HG03103 (cell line): ENCODE measurements around the gene SPATA33.

Source experiments
- ATAC-seq: cut with Tn5 transposase; IDR thresholded peaks from one replicate; pipeline ENCODE4 v1.9.1; 2021; ENCODE audit warnings: low read depth; ENCODE audit not compliant: unreplicated experiment

The SPATA33 gene

DNA sequence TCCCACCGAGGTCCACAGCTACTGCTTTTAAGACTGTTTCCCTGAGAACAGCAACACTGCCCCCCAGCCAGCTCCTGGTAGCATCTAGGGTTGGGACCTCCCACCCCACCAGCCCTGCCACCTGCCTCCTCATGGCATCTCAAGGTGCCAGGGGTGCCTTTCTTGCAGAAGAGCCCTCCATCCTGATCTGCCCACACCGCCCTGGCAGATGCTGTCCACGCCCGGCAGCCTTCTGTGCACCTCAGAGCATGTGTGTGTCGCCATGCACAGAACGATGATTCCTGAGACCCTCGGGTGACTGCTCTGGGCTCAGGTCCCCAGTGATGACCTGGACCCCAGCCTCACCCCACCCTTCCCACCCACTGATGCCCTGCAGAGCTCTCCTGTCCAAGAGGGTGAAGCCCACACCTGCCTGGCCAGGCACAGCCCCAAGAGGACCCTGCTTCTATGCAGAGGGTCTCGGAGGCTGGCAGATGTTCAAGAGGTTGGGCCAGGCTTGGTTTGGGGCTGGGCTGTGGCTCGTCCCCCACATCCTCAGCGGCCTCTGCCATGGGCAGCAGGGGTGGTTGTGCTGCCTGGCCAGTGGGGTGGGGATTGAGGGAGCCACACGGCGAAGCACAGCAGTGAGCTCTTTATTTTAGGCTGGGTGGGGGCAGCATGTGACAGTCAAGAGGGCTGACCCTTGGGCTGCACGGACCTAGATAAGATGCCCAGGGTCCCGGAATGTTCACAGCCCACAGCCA lies 49.1 kb downstream of the SPATA33 start:
- ATAC-seq = no peak

DNA sequence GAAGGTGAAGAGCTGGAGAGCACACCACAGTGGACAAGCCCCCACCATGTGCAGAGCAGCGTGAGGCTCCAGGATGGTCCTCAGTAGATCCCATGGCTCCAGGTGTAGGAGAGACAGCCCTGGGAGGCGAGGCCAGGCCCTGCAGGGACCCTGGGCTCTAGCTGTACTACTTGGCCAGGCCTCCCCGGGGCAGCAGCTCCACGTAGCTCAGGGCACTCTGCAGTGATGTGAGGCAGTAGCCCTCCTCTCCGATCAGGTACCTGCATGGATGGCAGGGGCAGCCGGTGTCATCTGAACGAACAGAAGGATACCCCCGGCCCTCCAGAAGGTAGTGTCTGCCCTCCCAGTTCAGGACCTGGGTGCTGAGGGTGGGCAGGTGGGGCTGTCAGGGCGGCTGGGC lies 50.1 kb downstream of the SPATA33 start:
- ATAC-seq = no peak

DNA sequence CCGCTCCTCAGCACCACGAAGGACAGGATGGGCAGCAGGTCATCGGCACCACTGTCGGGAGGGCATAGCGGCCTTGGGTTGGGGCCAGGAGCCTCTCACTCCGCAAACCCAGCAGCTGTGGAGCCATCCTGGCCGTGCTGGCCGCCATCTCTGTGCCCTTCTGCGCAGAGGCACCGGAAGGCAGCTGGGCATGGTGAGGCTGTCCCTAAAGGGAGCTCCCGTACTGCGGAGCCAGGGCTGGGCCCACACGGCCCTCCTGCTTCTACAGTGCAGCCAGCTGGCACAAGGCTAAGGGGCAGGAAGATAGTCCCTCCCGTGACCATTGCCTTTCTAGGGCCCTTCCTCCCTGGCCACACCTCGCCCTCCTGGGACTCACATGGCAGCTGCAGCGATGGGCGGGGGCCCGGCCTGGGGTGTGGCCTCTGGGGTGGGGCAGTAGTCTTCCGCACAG lies 50.9 kb downstream of the SPATA33 start:
- no peak for ATAC-seq

DNA sequence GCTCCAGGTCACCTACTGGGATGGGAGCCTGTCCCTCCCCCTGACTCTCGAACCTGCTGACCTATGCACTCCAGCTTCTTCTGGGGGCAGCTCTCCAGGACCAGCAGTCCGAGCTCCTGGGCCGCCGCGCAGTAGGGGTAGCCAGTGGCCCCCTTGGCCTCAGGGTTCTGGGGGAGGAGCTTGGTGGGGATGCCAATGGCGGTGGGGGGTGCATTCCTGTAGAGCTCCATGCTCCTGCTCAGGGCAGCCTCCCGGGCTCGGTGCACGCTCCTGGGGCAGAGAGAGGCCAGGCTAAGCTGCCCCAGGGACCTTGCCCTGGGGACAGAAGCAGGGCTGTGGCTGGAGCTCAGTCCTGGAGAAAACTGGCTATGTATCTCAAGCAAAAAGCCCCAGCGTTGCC lies 51.5 kb downstream of the SPATA33 start:
- ATAC-seq = no peak

DNA sequence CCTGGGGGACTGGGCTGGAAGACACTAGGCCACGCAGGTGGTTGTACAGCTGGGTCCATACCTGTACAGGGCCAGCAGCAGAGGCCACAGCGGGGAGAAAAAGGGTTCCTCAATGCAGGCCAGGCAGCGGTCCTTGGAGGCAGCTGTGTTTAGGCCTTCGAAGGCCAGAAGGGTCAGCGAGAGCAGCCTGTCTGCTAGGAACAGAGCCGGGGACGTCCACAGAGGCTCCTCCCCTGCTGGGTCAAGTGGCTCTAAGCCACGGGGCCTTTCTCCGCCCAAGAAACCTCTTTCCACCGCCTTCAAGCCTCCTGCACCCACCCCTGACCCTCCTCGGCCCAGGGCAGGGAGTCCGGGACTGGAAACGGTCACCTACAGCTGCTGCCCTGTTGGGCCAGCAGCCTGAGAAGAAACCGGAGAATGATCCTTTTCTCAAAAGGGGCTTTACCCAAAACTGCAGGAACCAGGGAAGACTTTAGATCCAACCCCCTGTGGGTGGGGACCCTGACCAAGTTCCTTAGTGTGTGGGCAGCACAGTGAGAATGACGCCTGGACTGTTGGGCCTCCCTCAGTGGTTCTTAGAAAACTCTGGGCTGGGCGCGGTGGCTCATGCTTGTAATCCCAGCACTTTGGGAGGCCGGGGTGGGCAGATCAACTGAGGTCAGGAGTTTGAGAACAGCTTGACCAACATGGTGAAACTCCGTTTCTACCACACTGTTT lies 52.2 kb downstream of the SPATA33 start:
- ATAC-seq = no peak

DNA sequence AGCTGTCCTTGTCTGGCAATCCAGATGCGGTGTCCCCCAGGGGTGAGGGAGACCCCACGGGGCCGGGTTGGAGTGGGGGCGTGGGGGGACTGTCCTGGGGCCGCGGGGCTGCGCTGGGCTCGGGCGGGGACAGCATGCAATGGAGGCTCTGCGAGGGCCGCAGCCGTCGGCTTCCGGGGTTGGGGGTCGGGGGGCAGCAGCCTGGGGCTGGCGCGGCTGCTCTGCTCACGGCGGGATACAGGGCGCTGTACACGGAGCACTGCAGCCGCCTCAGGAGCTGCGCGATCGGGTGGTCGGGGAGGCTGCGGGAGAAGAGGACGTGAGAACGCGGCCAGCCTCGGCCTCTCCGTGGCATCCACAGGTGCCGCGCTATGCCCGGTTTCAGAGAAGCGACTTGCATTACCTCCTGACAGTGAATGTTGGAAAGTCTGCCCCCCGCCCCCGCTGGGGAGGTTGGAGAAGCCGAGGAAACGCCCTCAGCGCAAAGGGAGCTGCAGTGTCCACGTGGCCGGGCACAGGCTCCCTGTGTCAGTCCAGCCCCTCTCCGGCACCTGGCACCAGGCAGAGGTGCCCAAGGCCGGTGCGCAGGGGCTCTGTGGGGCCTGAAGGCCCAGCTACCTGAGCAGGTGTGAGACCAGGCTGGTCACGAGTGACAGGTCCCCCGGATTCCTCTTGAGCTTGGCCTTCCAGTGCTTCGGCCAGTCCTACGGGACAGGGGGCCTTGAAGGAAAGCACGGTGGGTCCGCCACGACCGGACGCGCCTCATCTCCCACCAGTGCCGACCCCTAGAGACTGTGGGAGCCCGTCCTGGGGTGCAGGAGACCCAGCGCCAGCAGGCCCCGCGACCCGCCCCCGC lies 53.3 kb downstream of the SPATA33 start:
- no peak for ATAC-seq

DNA sequence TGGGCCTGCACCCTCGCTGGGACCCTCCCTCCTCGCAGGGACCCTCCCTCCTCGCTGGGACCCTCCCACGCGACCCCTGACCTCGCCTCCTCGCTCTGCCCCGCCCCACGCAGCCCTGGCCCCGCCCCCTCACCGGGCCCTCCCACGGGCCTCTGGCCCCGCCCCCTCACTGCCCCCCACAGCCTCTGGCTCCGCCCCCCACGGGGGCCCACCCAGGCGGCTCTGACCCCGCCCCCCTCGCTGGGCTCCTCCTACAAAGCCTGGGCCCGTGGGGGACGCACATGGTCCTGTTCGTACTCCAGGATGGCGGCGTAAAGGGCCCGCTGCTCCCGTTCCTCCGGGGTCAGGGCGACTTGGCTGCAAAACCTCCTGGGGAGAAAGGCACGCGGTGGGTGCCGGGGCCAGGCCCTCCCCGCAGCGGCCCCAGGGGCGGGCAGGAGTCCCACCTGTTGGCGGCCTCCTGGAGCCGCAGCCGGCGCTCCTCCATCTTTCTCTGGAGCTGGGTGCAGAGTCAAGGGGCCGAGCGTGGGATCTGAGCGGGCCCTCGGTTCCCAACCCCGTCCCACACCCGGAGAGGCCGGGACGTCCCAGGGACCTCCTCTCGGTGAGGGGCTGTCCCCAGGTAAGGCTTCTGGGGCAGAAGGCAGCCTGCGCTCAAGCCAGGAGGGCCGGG lies 54.1 kb downstream of the SPATA33 start:
- ATAC-seq = no peak

DNA sequence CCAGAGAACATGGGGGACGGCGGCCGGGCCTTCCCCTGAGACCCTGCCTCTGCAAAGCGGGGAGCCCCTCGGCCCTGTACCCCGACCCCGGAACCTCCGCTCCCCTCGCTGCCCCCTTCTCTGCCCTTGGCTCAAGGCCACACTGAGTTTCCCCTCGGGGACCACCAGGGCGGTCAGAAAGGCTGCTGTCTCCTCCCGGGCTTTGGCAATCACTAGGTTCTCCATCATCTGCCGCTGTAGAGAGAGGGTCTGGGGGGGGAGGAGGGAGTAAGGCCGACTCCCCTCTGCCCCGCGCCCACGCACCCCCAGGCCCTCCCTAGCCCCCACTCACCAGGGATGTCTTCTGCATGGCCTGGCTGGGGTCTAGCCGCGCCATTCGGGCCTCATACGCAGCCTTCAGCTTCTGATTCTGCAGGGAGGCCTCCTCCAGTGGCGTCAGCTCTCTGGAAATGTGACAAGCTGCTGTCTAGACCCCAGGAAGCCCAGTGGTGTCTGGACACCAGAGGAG lies 54.7 kb downstream of the SPATA33 start:
- ATAC-seq = no peak

DNA sequence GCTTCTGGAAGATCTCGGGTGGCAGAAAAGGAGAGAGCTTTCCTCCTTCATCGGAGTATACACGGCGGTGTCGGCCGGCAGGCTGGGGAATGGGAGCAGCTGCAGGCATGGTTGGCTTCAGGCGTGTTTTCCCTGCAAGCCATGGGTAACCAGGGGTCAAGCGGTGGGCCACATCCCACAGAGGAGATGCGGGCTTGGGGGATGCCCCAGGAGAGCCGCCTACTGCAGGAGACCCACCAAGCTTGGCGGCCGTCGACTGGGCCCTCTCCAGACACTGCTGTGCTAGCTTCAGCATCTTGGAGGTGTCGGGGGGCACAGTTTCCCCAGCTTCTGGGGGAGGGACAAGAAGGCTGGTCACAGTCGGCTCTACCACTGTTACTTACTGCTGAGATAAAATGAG lies 58.9 kb downstream of the SPATA33 start:
- no peak for ATAC-seq

DNA sequence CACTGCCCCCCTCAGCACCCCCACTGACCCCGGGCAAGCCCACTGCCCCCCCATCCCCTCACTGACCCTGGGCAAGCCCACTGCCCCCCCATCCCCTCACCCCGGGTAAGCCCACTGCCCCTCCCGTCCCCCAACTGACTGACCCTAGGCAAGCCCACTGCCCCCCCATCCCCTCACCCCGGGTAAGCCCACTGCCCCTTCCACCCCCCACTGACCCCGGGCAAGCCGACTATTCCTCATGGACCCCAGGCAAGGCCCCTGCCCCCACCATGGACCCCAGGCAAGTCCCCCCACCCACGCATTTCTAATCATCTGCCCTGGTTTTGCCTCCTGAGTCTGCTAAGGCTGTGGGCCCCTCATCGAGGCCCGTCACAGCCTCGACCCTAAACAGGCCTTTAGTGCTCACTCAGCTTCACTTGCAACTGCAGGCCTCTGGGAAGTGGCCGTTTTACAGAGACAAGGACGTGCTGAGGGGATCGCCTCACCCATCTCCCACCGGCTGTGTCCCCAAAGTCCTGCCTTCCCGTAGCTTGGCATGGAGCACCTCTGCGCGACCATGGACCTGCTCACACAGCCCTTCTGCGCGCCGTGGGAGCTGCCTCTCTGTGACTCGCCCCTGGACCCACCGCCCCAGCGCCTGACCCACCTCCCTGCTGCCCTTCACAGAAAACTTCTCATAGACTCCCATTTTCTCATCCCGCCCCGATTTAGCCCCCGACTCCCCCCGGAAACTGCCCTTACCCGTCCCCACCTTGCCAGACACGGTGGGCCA lies 59.5 kb downstream of the SPATA33 start:
- ATAC-seq = no peak

DNA sequence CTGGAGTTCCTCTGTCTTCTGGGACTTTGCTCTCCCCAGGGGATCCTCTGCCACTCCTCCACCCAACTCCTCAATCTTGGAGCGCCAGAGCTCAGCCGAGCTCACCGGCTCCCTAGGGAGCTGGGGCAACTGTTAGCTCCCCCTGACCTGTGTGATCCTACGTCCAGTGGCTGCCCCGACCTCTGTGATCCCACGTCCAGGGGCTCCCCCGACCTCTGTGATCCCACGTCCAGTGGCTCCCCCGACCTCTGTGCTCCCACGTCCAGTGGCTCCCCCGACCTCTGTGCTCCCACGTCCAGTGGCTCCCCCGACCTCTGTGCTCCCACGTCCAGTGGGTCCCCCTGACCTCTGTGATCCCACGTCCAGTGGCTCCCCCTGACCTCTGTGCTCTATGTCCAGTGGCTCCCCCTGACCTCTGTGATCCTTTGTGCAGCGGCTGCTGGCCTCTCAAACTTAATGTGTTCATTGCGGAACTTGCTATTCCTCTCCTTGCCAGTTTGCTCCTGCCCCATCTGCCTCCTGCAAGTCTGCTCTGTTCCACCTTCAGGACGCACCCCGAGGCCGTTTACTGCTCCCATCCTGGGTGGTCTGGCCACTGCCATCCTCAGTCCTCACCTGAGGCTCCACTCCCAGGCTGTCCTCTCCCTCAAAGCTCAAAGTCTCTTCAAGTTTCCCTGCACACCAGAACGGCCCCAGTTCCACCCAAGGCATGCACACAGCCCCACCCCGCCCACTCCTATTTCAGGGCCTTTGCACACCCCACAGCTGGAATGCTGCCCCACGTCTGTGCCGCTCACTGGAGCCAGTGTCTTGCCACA lies 60.3 kb downstream of the SPATA33 start:
- ATAC-seq = no peak
